Caco-2 (cell line): ENCODE results near the gene LSM7. TPM values are rescaled to one million over a fixed set of nuclear protein-coding genes. Genes with fewer than 3 reads are reported as not detected.

Experiments used
- BruUV-seq: library from RNA; stranded (reverse); fragments of 400-500 nt; replicated peaks from 2 replicates; lab custom pipeline; 2021; lab: Mats Ljungman, UMichigan
- CTCF ChIA-PET: fragments of 300-600 bp; sonication (Branson Sonifier 250); formaldehyde crosslinking; loops from one replicate; lab custom pipeline; 2022; ENCODE audit warnings: antibody characterized with exemption; lab: Charles Lee
- POLR2A ChIA-PET: fragments of 300-600 bp; sonication (Branson Sonifier 250); formaldehyde crosslinking; loops from one replicate; lab custom pipeline; 2022; ENCODE audit warnings: antibody characterized with exemption; lab: Charles Lee
- DNase-seq, 2 experiments: peaks; one replicate each; pipeline versions ENCODE4 v3.0.0 to v3.0.0-alpha.2; 2020 to 2022
- H3K27me3 ChIP-seq: replicated peaks from 2 replicates; pipeline ENCODE4 v1.6.0; 2011; ENCODE audit warnings: low read length; ENCODE audit not compliant: control insufficient read depth, insufficient read depth
- H3K36me3 ChIP-seq: 2 replicates; pipeline ENCODE4 v1.5.1; 2011; ENCODE audit warnings: low read length; ENCODE audit not compliant: control insufficient read depth, insufficient read depth
- H3K4me1 ChIP-seq: fragments of 250-450 bp; sonication (Bioruptor Pico); 2 replicates; pipeline ENCODE4 v1.5.1; 2020; ENCODE audit warnings: mild to moderate bottlenecking
- H3K4me3 ChIP-seq: 2 replicates; pipeline ENCODE4 v1.5.1; 2011; ENCODE audit warnings: low read depth, mild to moderate bottlenecking, control low read depth, low read length
- H3K9me3 ChIP-seq: fragments of 250-450 bp; sonication (Bioruptor Pico); 2 replicates; pipeline ENCODE4 v1.5.1; 2020; ENCODE audit warnings: mild to moderate bottlenecking, moderate library complexity
- H3K27ac Mint-ChIP-seq: one replicate; pipeline ENCODE4 v1.8.0; 2022; ENCODE audit warnings: mixed read lengths; ENCODE audit not compliant: unreplicated experiment
- H3K27me3 Mint-ChIP-seq: one replicate; pipeline ENCODE4 v1.8.0; 2022; ENCODE audit warnings: mixed read lengths; ENCODE audit not compliant: insufficient read depth, unreplicated experiment
- H3K36me3 Mint-ChIP-seq: one replicate; pipeline ENCODE4 v1.8.0; 2022; ENCODE audit warnings: mild to moderate bottlenecking, mixed read lengths; ENCODE audit not compliant: insufficient read depth, unreplicated experiment
- H3K4me1 Mint-ChIP-seq: one replicate; pipeline ENCODE4 v1.8.0; 2022; ENCODE audit warnings: low read depth, mixed read lengths; ENCODE audit not compliant: unreplicated experiment
- H3K4me3 Mint-ChIP-seq: one replicate; pipeline ENCODE4 v1.8.0; 2022; ENCODE audit warnings: mild to moderate bottlenecking, moderate library complexity, mixed read lengths; ENCODE audit not compliant: unreplicated experiment
- H3K9me3 Mint-ChIP-seq: one replicate; pipeline ENCODE4 v1.8.0; 2022; ENCODE audit warnings: mixed read lengths; ENCODE audit not compliant: unreplicated experiment
- intact Hi-C: fragments of 100-400 bp; cut with micrococcal nuclease; formaldehyde crosslinking; loops from one replicate; pipeline ENCODE4 v1.10.0; 2022; ENCODE audit not compliant: unreplicated experiment
- total RNA-seq: library from RNA; stranded (reverse); gene quantifications from 2 replicates; pipeline ENCODE4 v1.2.3, GENCODE V29; 2022
- TF ChIP-seq, protein P1 (sequence below), 2 experiments: fragments of 200-600 bp in 1 of 2; IDR thresholded peaks; 1 replicate in 1 of 2; 2 replicates in 1 of 2; pipeline versions ENCODE4 v1.5.1 to v1.8.0; 2011 to 2022; ENCODE audit warnings: antibody characterized with exemption in 1 of 2, control low read depth in 1 of 2, inconsistent platforms in 1 of 2, low read depth in 1 of 2, low read length in 1 of 2, mild to moderate bottlenecking in 1 of 2, moderate library complexity in 1 of 2; ENCODE audit not compliant: insufficient read depth in 1 of 2, severe bottlenecking in 1 of 2, unreplicated experiment in 1 of 2

The LSM7 gene
- total RNA-seq, 1 experiment from 2014 or later = 141 TPM

DNA sequence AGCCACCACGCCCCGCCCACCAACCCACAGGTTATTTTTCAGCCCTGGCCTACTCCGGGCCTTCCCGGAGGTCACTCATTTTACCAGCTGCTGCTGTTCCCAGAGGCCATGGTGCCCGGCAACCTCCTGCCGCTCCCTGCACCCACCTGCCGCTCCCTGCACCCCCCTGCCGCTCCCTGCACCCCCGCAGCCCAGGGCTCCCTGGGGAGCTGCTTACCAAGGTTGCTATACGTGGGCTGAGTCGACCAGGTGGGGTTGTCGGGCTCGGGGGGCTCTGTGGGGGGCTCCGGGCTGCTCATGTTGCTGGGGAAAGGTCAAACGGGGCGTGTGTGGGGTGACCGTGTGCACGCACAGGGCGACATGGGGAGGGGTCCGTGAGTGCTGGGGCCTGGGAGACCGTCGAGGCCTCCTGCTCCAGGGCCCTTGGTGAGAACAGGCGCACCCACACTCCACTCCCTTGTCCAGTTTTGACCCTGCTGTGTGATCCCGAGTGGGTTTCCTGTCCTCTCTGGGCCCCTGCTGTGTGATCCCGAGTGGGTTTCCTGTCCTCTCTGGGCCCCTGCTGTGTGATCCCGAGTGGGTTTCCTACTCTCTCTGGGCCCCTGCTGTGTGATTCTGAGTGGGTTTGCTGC, 47.6 kb downstream of the LSM7 start:
- TF ChIP-seq, protein P1, sequence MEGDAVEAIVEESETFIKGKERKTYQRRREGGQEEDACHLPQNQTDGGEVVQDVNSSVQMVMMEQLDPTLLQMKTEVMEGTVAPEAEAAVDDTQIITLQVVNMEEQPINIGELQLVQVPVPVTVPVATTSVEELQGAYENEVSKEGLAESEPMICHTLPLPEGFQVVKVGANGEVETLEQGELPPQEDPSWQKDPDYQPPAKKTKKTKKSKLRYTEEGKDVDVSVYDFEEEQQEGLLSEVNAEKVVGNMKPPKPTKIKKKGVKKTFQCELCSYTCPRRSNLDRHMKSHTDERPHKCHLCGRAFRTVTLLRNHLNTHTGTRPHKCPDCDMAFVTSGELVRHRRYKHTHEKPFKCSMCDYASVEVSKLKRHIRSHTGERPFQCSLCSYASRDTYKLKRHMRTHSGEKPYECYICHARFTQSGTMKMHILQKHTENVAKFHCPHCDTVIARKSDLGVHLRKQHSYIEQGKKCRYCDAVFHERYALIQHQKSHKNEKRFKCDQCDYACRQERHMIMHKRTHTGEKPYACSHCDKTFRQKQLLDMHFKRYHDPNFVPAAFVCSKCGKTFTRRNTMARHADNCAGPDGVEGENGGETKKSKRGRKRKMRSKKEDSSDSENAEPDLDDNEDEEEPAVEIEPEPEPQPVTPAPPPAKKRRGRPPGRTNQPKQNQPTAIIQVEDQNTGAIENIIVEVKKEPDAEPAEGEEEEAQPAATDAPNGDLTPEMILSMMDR (IDR thresholded peaks at IDR 0.05; ENCODE audit: insufficient read depth in 1 of 2, low read depth in 1 of 2, low read length in 1 of 2, severe bottlenecking in 1 of 2, unreplicated experiment in 1 of 2) = no peak
- intact Hi-C loops = no loop called here
- no peaks in the 10 kb centered on the region for H3K36me3 ChIP-seq
- H3K27ac Mint-ChIP-seq = peak overlapping the region; percentile 22
- no peak overlapping the region for H3K4me3 ChIP-seq
- H3K4me3 Mint-ChIP-seq = no peak overlapping the region
- H3K27me3 Mint-ChIP-seq = no peaks in the 10 kb centered on the region
- H3K4me1 Mint-ChIP-seq = no peaks in the 10 kb centered on the region
- BruUV-seq = no TSS peak
- CTCF ChIA-PET = no interaction called here
- no peaks in the 10 kb centered on the region for H3K9me3 ChIP-seq
- no peak for DNase-seq
- peaks cover 44% of the 10 kb centered on the region for H3K36me3 Mint-ChIP-seq
- H3K9me3 Mint-ChIP-seq = no peaks in the 10 kb centered on the region
- no peaks in the 10 kb centered on the region for H3K27me3 ChIP-seq
- POLR2A ChIA-PET = no interaction called here
- peaks cover 7% of the 10 kb centered on the region; the same call in 1 of the 2 replicates for H3K4me1 ChIP-seq

DNA sequence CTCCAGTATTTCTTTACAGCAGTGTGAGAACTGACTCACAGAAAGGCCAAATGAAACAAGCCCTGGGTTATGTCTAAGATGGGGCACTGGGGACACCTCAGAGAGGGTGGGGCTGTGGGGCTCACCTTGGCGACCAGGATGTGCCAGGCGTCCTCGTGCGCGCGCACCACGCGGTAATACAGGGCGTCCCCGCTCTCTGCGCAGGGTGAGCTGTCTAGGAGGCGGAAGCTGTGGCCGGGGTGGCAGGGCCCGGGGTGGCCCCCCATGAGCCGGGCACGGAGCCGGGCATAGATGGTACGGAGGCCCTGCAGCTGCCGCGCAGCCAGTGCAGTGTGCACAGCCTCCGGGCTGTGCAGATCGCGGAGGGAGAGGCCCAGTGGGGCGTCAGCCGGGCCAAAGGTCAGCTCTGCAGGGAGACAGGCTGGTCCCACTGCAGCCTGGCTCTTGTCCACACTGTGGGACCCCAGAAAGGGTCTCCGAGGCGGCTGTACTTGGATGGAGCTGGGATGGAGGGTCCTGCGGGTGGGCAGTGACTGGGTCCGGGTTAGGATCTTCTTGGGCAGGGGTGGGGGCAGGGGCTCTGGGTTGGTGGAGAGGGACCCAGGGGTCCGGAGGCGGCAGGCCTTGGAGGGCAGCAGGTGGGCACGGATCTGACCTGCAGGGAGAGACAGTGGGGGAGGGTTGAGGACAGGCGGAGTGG, 49.8 kb downstream of the LSM7 start:
- ChIA-PET CTCF (interaction anchor here (0.6 kb wide), 1 partner anchor 558 kb away, joined by 3 read pairs; no protein-coding TSS in a partner anchor), POLR2A (interaction anchor here (0.5 kb wide), 1 partner anchor 82 kb away, joined by 3 read pairs; no protein-coding TSS in a partner anchor)
- H3K9me3 ChIP-seq = no peaks in the 10 kb centered on the region
- no peaks in the 10 kb centered on the region for H3K36me3 ChIP-seq
- H3K4me3 ChIP-seq = no peak overlapping the region
- intact Hi-C loops = loop anchor here (5.0 kb wide), 1 partner anchor 109 kb away; no protein-coding TSS in a partner anchor
- H3K4me1 ChIP-seq = peaks cover 7% of the 10 kb centered on the region; the same call in 1 of the 2 replicates
- H3K27me3 ChIP-seq = no peaks in the 10 kb centered on the region
- H3K4me1 Mint-ChIP-seq = no peaks in the 10 kb centered on the region
- H3K27me3 Mint-ChIP-seq = no peaks in the 10 kb centered on the region
- peaks cover 63% of the 10 kb centered on the region for H3K36me3 Mint-ChIP-seq
- no peaks in the 10 kb centered on the region for H3K9me3 Mint-ChIP-seq
- no peak for DNase-seq
- no peak overlapping the region for H3K27ac Mint-ChIP-seq
- H3K4me3 Mint-ChIP-seq = no peak overlapping the region
- TF ChIP-seq, protein P1 (IDR thresholded peaks at IDR 0.05; ENCODE audit: insufficient read depth in 1 of 2, low read depth in 1 of 2, low read length in 1 of 2, severe bottlenecking in 1 of 2, unreplicated experiment in 1 of 2) = no peak
- no TSS peak for BruUV-seq

DNA sequence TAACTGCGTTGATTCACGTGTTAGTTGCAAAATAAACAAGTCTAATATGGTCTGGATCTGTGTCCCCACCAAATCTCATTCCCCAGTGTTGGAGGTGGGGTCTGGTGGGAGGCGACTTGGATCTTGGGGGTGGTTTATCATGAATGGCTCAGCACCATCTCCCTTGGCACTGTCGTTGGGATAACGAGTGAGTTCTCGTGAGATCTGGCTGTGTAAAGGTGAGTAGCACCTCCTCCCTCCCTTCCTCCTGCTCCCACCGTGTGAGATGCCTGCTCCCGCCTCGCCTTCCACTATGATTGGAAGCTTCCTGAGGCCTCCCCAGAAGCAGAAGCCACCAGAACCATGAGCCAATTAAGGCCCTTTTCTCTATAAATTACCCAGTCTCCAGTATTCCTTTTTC, 51.2 kb downstream of the LSM7 start:
- Histone ChIP-seq H3K4me3 (no peak overlapping the region), H3K36me3 (peaks cover 3% of the 10 kb centered on the region; the same call in 1 of the 2 replicates), H3K4me1 (peaks cover 7% of the 10 kb centered on the region; the same call in 1 of the 2 replicates), H3K9me3 (no peaks in the 10 kb centered on the region), H3K27me3 (no peaks in the 10 kb centered on the region)
- Mint-ChIP-seq H3K36me3 (peaks cover 69% of the 10 kb centered on the region), H3K4me1 (no peaks in the 10 kb centered on the region), H3K4me3 (no peak overlapping the region), H3K9me3 (no peaks in the 10 kb centered on the region), H3K27me3 (no peaks in the 10 kb centered on the region), H3K27ac (peak overlapping the region; percentile 87)
- ChIA-PET CTCF (no interaction called here), POLR2A (no interaction called here)
- DNase-seq = no peak
- no TSS peak for BruUV-seq
- intact Hi-C loops = loop anchor here (5.0 kb wide), 1 partner anchor 110 kb away; no protein-coding TSS in a partner anchor
- TF ChIP-seq, protein P1 (IDR thresholded peaks at IDR 0.05; ENCODE audit: insufficient read depth in 1 of 2, low read depth in 1 of 2, low read length in 1 of 2, severe bottlenecking in 1 of 2, unreplicated experiment in 1 of 2) = no peak
